GM12878 (cell line): ENCODE results near the gene CPNE4.

Source experiments
- EZH2 ChIP-seq: IDR thresholded peaks from 2 replicates; pipeline ENCODE4 v1.6.1; 2012; ENCODE audit warnings: low read depth, mild to moderate bottlenecking, control low read depth, inconsistent platforms, low read length, borderline replicate concordance; ENCODE audit not compliant: control insufficient read depth
- NFYB ChIP-seq: IDR thresholded peaks from 2 replicates; pipeline ENCODE4 v1.6.1; 2011; ENCODE audit warnings: low read depth, mild to moderate bottlenecking, low read length, improper control_type of control experiment, moderate library complexity; ENCODE audit not compliant: insufficient read depth
- NRF1 ChIP-seq: conservative IDR thresholded peaks from 2 replicates; pipeline ENCODE4 v1.6.1; 2011; ENCODE audit warnings: mild to moderate bottlenecking, low read depth, low read length, improper control_type of control experiment
- POLR2AphosphoS5 ChIP-seq: IDR thresholded peaks from 2 replicates; pipeline ENCODE4 v1.6.1; 2011; ENCODE audit warnings: mild to moderate bottlenecking, low read length, inconsistent platforms
- PRDM15 ChIP-seq: fragments of 450-650 bp; formaldehyde crosslinking; IDR thresholded peaks from 2 replicates; pipeline ENCODE4 v1.4.0; 2020; ENCODE audit warnings: mild to moderate bottlenecking, moderate library complexity
- WRNIP1 ChIP-seq: IDR thresholded peaks from 2 replicates; pipeline ENCODE4 v1.6.1; 2011; ENCODE audit warnings: low read depth, low read length, improper control_type of control experiment, borderline replicate concordance
- ZNF274 ChIP-seq: IDR thresholded peaks from one replicate; pipeline ENCODE4 v1.8.0; 2011; ENCODE audit not compliant: insufficient read length, insufficient read depth
- ZNF592 ChIP-seq: fragments of 450-650 bp; IDR thresholded peaks from 2 replicates; pipeline ENCODE4 v1.6.1; 2017; ENCODE audit warnings: mild to moderate bottlenecking, moderate library complexity
- TF ChIP-seq, protein P1 (sequence below), 3 experiments: IDR thresholded peaks in 2 of 3; conservative IDR thresholded peaks in 1 of 3; 2 replicates each; pipeline ENCODE4 v1.5.1; 2011; ENCODE audit warnings: low read depth in 3 of 3, low read length in 3 of 3, mild to moderate bottlenecking in 3 of 3, control low read depth in 2 of 3, moderate library complexity in 2 of 3, inconsistent platforms in 1 of 3, mixed read lengths in 1 of 3; ENCODE audit not compliant: control insufficient read depth in 2 of 3, insufficient read depth in 1 of 3; ENCODE audit errors: extremely low read depth in 1 of 3
- TF ChIP-seq, protein P2 (sequence below): fragments of 450-650 bp; IDR thresholded peaks from 2 replicates; pipeline ENCODE4 v1.6.1; 2017; ENCODE audit warnings: mild to moderate bottlenecking
- TF ChIP-seq, protein P3 (sequence below): IDR thresholded peaks from 2 replicates; pipeline ENCODE4 v1.6.1; 2011; ENCODE audit warnings: low read depth, low read length, improper control_type of control experiment, borderline replicate concordance

- TF ChIP-seq WRNIP1 = no peak
- no peak for TF ChIP-seq EZH2
- no peak for TF ChIP-seq PRDM15 (CRISPR knock-in tag)
- TF ChIP-seq NRF1 = no peak
- no peak for TF ChIP-seq ZNF274
- TF ChIP-seq, protein P1, sequence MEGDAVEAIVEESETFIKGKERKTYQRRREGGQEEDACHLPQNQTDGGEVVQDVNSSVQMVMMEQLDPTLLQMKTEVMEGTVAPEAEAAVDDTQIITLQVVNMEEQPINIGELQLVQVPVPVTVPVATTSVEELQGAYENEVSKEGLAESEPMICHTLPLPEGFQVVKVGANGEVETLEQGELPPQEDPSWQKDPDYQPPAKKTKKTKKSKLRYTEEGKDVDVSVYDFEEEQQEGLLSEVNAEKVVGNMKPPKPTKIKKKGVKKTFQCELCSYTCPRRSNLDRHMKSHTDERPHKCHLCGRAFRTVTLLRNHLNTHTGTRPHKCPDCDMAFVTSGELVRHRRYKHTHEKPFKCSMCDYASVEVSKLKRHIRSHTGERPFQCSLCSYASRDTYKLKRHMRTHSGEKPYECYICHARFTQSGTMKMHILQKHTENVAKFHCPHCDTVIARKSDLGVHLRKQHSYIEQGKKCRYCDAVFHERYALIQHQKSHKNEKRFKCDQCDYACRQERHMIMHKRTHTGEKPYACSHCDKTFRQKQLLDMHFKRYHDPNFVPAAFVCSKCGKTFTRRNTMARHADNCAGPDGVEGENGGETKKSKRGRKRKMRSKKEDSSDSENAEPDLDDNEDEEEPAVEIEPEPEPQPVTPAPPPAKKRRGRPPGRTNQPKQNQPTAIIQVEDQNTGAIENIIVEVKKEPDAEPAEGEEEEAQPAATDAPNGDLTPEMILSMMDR (IDR thresholded peaks at IDR 0.05 in 2 of 3, conservative IDR thresholded peaks at IDR 0.05 in 1 of 3; ENCODE audit: control insufficient read depth in 2 of 3, extremely low read depth in 1 of 3, insufficient read depth in 1 of 3, low read depth in 3 of 3, low read length in 3 of 3) = no peak
- no peak for TF ChIP-seq POLR2AphosphoS5
- no peak for TF ChIP-seq NFYB
- TF ChIP-seq, protein P2, sequence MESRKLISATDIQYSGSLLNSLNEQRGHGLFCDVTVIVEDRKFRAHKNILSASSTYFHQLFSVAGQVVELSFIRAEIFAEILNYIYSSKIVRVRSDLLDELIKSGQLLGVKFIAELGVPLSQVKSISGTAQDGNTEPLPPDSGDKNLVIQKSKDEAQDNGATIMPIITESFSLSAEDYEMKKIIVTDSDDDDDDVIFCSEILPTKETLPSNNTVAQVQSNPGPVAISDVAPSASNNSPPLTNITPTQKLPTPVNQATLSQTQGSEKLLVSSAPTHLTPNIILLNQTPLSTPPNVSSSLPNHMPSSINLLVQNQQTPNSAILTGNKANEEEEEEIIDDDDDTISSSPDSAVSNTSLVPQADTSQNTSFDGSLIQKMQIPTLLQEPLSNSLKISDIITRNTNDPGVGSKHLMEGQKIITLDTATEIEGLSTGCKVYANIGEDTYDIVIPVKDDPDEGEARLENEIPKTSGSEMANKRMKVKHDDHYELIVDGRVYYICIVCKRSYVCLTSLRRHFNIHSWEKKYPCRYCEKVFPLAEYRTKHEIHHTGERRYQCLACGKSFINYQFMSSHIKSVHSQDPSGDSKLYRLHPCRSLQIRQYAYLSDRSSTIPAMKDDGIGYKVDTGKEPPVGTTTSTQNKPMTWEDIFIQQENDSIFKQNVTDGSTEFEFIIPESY = no peak
- TF ChIP-seq, protein P3, sequence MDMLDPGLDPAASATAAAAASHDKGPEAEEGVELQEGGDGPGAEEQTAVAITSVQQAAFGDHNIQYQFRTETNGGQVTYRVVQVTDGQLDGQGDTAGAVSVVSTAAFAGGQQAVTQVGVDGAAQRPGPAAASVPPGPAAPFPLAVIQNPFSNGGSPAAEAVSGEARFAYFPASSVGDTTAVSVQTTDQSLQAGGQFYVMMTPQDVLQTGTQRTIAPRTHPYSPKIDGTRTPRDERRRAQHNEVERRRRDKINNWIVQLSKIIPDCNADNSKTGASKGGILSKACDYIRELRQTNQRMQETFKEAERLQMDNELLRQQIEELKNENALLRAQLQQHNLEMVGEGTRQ = no peak
- TF ChIP-seq ZNF592 = no peak
Observed at GRCh38 chr3:131928593-131928992, 106.2 kb downstream of the CPNE4 start.
